ENCODE data around the gene PDCD6IP.
"Not testable (repeated sequence)": the region's sequence is repeated elsewhere in the genome, so short reads cannot be mapped to it uniquely, and the experiment has no call there.

- not testable (repeated sequence) for TF ChIP-seq ZNF624 (tag by site-specific recombination; IDR thresholded peaks at IDR 0.05); MEIS1 (CRISPR knock-in tag; IDR thresholded peaks at IDR 0.05; ENCODE audit: borderline replicate concordance); KLF16 (tag by site-specific recombination; IDR thresholded peaks at IDR 0.05); ZFP37 (tag by site-specific recombination; IDR thresholded peaks at IDR 0.05); CTCF (tag by site-specific recombination; IDR thresholded peaks at IDR 0.05); ZNF274 (IDR thresholded peaks at IDR 0.05; ENCODE audit: low read length); ZNF274 (tag by site-specific recombination; IDR thresholded peaks at IDR 0.05; ENCODE audit: borderline replicate concordance); OSR2 (tag by site-specific recombination; IDR thresholded peaks at IDR 0.05); ZXDB (tag by site-specific recombination; IDR thresholded peaks at IDR 0.05)
These were observed 17.0 kb upstream of the PDCD6IP start for GRCh38 chr3:33781413-33781812.
